HG03064 (cell line): ENCODE results near the gene AKIRIN2.

ENCODE experiments used
- ATAC-seq: cut with Tn5 transposase; IDR thresholded peaks from one replicate; pipeline ENCODE4 v1.9.1; 2021; ENCODE audit warnings: low read depth; ENCODE audit not compliant: unreplicated experiment

The AKIRIN2 gene

DNA sequence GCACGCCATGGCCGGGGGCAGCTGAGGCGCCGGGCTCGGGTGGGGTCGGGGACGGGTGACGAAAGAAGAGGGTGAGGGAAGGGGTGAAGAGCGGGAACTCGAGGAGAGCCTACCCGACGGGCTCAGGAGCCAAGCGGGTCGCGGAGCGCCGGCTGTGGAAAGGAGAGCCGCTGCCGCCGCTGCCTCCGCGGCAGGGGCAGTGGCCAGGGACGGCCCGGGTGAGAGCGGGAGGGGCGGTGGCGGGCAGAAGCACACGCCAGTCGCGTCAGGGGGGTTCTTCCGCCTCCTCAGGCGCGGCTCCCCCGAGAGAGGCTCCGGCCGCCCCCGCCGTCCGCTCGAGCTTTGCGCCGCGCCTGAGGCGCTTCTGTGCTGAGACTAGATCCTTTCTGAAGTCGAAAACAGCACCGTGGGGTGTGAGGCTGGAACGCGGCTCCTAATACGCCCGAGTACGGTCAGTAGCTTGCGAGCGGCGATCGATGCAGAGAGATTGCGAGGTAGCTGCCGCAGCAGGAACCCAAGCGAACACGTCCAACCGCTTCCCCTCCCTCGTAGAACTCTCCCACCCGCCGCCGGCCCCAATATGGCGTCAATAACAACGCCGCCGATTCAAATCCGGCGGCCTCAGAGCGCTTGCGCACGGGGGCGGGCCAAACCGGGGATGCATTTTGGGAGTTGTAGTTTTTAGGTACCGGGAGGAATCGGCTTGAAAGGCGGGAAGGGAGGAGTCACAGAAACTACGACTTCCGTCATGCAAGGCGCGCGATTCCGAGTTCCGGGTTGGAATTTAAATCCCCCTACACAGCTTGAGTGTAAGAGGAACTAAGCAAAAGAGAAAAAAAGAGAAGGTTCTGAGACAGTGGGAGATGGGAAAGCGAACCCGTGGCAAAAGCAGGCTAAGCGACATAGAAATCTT is at the start of gene AKIRIN2:
AKIRIN2 (minus strand) TSS at position 558 of the 913 bp plus-strand sequence; CDS start at position 9, 549 bp downstream.
- peak; percentile 63 for ATAC-seq

DNA sequence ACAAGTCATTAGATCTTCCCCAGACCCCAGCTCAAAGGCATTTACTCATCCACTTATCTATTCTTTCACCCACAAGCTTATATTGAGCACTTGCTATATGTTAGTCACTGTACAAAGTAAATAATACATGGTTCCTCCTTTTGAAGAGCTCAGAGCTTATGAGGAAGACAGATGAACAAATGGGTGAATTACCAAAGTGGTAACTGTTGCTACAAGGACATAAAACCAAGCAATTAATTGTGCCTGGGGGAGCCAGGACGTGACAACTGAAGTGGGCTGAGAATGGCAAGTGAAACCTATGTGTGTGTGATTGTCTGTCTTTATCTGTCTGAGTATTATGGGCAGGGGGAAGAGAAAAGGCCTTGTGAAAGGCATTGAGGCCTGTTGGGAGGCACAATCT is 45.6 kb upstream of the AKIRIN2 start:
- ATAC-seq, result no peak

DNA sequence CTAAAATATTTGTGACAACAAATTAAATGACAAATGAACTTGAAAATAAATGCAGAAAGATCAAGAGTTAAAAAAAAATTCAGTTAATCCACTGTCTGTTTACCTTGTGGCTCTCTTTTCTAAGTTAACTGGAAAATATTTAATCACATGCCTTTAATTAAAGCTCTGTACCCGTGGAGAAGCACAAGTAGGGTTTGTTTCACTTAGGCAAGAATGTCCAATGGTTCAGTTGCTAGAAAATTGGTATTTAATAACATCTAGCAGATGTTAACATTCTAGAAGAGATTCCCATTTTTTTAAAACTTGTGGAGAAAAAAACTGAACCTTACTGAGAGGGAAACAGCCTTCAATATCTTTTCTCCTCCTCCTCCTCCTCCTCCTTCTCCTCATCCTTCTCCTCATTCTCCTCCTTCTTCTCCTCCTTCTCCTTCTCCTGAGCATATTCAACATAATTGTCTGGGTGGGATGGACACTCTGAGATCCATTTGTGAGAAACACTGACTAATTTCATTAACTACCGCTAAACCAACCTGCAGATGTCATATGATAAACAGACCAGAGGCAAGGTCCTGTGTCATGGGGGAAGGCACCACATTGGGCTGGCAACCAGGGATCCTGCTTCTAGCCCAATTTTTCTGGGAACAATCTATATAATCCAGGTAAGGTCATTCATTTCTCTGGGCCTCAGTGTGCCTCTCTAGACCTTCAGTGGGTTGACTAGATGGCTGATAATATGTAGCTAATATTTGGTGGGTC is 44.1 kb upstream of the AKIRIN2 start:
- ATAC-seq, result no peak

DNA sequence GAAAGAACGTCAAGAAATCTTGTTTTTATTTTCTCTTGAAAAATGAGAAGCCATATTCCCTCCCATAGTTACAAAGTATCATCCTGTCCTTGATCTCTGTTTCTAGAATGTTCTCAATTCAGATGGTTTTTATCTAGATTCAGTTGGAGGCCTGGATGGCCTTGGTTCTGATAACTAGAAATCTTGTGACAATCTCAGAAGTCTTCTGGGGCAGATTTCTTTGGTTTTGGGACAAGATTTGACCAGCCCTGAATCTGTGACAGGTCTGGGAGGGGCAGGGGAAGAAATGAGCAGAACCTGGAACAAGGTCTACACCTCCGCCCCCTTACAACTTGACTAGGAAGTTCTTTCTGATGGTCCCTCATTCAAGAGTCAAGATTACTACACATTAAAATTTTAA is 41.4 kb upstream of the AKIRIN2 start:
- ATAC-seq, result no peak

DNA sequence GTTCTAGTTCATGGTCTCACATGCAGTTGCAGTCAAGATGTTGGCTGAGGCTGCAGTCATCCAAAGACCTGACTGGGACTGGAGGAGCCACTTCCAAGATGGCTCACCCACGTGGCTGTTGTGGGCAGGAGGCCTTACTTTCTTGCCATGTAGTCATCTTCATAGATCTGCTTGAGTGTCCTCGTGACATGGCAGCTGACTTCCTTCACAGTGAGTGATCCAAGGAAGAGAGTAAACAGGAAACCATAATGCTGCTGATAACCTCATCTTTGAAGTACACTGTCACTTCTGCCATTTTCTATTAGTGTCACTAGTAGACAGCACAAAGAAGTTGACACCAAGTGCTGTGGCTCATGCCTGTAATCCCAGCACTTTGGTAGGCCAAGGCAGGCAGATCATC is 40.1 kb upstream of the AKIRIN2 start:
- ATAC-seq, result no peak

DNA sequence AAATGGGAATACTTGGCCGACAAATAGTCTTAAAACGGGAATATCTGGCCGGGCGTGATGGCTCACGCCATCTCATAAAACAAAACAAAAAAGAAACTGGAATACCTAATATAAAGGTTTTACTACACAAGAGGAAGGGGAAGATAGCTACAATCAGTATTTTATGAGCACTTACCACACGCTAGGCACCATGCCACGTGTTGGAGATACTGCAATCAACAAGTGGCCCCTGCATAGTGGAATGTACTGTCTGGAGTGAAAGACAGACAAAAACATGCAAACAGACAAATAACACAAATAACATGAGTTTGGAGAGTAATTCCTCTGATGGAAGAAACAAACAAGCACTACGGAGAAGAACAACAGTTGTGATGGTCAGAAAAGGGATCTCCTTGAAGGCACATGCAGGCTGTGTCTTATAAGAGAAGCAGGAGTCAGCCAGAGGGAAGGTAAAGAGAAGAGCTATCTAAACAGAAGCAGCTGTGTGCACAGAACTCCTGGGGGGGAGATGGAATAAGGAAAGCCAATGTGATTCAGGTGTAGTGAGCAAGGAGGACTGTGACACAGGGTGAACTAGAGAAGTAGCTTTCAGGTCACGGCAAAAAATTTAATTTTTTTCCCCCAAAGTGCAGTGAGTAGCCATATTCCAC is 39.1 kb upstream of the AKIRIN2 start:
- no peak for ATAC-seq

DNA sequence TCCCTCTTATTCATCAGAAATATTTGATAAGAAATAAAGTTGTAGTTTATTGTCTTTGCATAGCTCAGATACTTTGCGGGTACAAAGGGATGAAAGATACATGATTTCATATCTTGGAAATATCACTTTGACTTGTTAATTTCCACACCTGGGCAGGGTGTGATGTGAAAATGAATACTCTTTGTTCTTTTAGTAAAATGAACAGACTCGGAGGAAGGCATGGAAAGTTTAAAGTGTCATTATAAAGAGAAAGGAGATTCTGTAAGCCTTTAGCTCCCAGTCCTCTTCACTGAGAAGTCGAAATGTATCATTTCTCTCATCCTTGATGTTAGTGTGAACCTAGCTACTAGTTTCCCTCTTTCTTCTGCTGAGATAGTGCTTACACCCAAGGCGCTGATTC is 36.7 kb upstream of the AKIRIN2 start:
- no peak for ATAC-seq

DNA sequence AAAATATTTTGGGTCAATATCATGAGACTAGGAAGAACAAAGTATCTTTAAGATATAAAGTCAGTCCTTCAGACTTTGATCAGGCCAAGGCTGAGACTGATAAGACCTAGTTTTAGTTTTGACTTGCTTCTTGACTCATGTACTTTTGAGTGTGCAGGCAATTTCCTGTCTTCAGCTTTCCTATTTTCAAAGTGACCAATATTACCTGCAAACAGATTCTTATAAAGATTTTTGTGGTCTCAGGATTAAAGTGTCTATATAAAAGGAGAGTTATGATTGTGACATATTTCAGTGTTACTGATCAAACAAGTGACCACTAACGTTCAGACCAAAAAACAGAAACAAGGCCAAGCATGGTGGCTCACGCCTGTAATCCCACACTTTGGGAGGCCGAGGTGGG is 36.0 kb upstream of the AKIRIN2 start:
- ATAC-seq, result no peak

DNA sequence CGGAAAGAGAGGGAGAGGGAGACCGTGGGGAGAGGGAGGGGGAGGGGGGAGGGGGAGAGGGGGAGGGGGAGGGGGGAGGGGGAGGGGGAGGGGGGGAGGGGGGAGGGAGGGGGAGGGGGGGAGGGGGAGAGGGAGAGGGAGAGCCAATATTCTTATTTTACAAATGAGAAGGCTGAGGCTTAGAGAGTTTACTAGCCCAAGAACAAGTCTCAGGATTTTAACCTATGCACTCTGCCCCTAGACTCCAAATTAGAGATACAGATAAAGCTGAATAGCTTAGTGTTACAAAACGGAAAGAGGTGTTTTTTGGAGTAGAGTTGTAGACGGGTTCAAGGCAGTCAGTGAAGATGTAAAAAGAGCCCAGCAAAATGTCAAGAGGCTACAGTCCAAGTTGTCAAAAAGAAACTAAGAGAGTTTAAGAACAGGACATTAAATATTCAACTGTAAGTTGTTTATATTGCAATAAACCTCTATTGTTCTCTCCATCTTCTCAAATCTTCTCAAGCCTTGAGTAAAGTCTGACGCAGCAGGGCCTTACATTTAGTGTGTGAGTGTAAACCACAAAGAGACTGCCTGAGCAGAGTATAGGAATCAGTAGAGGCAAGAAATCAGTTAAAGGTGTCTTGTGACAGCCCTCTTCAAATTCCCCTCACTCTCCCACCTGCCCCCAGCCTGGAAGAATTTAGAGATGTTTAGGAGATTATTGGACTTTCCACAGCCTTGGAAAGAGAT is 34.9 kb upstream of the AKIRIN2 start:
- no peak for ATAC-seq

DNA sequence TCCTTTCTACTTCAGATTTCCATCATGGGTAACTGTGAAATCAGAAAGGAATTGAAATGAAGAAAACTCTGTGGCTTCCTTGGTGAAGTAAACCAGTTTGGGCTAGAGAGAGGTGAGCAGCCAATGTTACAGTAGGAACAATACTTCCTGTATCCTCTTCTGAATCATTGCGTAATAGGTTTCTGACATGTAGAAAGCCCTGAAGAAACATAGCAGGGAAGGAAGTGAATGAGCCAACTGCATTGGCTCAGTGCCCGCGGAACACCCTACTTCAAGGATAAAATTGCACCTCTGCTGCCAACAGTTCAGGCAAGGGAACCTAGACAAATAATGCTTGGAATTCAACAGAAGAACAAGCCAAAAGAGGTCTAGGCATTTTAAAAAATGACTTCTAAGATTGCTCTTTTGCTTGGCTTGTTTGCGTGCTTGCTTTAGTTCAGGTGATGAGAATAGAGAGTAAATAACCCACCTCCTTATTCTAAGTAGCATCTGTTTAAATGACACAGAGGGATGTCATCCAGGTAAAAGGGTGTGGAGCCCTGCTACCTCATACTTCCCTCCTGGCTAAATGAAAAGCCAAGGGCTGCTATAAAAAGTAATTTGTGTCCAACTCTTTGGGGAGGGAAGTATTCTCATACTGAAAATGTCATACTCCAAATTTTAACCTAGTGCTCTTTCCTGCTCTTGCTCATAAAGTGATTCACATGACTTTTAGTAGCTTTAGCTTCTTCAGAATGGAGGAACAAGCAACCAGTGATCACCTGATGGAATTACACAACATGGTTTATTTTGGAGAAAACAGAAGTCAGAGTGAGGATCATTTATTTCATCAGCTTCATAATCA is 30.0 kb upstream of the AKIRIN2 start:
- peak; percentile 82 for ATAC-seq

DNA sequence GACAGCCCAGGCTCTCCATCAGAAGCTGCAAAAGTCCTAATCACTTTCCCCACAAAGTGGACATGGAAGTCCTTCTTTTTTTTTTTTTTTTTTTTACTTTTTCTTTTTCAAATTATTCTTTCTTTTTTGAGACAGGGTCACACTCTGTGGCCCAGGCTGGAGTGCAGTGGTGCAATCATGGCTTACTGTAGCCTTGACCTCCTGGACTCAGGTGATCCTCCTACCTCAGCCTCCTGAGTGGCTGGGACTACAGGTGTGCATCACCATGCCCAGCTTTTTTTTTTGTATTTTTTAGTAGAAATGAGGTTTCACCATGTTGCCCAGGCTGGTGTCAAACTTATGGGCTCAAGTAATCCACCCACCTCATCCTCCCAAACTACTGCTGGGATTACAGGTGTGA is 29.0 kb upstream of the AKIRIN2 start:
- no peak for ATAC-seq

DNA sequence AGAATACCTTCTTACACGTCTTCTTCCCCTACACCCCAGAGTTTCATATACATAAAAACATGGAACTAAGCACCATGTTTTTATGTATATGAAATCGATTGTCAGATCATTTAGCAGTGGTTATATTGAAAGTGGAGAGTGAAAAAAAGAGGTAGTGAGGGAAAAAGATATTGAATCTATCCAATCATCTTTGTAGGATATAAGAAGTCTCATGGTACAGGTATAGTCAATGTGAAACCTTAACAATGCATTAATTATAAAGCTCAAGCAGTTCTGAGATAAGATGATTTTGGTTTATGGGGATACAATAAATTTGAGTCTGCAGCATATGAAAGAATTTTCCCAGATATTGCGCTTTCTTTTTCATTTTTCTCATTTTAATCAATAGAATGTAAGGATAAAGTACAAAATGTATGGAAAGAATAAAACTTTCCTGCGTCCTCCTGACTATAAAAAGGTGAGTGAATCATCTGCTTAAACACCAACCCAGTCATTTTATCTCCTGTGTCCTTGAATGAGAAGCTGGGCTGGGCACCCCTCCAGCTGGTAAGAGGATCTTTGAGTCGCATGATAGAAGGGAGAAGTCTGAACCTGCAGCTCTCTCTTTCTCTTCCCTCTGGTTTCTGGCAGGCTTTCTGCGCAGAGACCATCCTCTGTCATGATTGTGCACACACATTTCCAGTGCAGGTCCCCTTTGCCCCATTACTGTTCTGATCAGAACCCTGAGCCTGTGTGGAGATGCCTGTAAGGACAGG is 28.1 kb upstream of the AKIRIN2 start:
- no peak for ATAC-seq

DNA sequence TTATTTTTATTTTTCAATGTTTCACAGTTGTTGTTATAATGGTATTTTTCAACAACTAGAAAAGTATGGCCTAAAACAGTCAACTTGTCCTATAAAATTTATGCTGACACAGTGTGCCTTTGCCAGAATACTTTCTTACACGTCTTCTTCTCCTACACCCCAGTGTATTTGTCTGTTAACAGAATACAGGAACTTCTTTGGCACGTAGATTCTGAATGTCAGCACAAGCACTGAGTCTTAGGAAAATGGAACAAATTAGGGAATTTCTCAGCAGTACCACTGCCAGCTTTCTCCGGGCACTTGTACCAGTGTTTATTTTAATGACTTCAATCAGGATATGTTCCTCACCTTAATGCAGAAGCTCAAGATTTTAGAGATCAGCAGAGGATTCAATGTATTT is 26.7 kb upstream of the AKIRIN2 start:
- no peak for ATAC-seq

DNA sequence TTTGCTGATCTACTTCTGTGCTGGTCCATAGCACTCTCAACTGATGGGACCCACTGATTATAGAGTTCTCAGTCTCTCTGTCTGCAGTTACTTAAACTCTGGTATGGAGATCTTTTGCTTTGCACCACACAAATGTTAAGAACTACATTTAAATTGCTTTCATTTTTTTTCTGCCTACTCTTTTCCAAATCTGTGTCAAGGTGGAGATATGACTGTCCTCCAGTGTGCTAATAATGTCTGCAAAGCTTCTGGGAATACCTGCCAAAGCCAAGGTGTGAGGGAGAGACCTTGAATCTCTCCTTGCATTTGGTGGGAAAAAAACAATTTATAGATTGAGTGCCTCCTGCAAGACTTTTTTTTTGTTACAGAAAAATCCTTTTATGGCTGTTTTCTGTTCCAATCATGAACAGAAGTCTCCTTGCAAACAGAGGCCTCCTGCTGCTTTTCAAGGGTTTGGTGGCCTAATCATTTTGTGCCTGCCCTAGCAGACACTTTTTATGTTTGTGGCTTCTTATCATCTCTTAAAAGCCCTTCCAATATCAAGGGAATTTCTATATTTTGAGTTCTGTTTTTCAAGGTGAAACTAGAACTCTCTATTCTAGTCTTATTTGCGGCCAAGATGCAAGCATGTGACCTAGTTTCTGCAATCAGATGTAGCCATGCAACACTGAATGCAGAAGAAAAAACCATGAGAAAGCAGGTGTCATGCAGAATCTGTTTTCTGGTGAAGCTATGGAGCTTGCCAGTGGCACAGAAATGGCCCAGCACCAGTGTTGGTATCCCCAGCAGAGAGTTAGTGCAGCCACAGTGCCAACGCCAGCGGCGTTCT is 23.2 kb upstream of the AKIRIN2 start:
- ATAC-seq, result peak; percentile 75

DNA sequence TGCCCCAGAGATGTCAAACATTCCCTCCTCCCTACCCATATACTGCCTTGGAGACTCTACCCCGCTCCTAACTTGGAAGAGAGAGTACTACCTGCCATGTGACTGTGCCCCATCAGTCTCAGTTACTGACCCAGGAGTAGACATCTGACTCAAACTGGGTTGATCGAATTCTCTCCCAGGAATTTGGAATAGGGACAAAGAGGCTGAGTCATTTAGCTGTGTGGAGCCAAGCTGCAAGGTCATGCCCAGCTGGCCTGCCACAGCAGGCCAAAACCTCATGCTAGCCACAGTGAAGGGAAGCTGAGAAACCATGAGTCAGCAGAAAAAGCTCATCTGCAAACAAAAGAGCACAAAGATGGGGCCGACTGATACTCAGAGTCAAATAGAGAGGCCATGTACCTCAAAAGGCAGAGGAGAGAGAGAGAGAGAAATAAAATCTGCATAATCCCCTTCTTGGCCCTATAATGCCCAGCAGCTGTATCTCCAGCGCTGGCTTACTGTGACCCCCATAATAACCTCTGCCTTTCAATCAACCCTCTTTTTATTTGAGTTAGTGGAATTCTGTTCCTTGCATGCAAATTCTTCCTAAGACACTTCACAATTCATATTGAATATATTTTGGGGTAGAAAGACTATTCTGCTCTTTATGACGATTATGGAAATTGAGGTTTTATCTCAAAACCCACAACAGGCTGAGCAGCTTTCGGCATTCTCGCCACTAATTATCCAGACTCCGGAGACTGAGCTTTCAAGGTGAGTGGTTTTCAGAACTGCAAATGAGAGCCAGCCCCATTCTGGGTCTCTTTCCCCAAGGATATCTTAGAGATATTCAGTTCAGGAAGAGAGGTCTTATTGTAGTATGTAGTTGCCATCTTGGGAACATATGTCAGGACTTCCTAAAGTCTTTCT is 21.4 kb upstream of the AKIRIN2 start:
- no peak for ATAC-seq

DNA sequence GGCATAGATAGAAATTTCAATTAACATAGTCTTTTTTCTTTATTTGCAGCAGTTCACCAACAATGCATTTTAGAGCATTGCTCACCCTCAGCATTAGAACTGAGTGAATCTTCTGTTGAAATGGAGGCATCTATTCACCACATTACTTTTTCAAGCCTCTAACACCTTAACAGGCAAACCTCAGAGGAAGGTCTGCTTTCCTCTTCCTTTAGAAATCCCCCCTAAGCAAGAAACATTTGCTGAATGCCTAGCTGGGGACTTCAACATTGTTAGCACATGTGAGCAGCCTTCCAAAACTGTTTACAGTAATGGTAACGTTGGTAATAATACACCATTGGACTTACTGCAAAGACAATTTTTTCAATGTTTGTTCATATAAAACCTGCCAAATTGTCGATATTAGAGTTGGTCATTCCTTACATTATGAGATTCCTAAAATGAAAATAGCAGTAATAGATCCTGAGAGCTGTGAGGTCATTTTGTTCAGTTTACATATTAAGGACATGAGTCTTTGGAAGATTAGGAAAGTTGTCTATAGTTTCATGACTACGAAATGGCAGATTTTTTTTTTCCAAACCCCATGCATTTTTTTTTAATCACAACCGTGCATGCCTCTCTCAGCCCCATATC is 20.6 kb upstream of the AKIRIN2 start:
- no peak for ATAC-seq

DNA sequence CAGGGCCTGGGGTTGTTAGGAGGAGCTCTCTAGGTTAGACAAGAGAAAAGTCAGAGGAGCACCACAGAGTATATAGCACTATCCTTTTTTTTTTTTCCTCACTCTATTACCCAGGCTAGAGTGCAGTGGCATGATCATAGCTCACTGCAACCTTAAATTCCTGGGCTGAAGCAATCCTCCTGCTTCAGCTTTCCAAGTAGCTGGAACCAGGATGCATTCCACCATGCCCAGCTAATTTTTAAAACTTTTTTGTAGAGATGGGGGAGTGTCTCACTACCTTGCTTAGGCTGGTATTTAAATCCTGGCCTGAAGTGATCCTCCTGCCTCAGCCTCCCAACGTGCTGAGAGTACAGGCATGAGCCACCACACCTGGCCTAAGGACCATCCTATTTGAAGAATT is 19.3 kb upstream of the AKIRIN2 start:
- no peak for ATAC-seq
